DOHH2 (cell line): Measurements from ENCODE around the gene HMX3.

Experiments used
- EZH2phosphoT487 ChIP-seq: fragments of 200-600 bp; sonication (generic); IDR thresholded peaks from 2 replicates; pipeline ENCODE4 v1.6.1; 2017; ENCODE audit warnings: borderline replicate concordance, mild to moderate bottlenecking, antibody characterized with exemption, low read length, moderate library complexity, mixed read lengths
- TF ChIP-seq, protein P1 (sequence below): fragments of 200-600 bp; sonication (generic); IDR thresholded peaks from one replicate; pipeline ENCODE4 v1.5.1; 2014; ENCODE audit warnings: antibody characterized with exemption, mild to moderate bottlenecking, low read depth, low read length; ENCODE audit not compliant: poor library complexity, severe bottlenecking

DNA sequence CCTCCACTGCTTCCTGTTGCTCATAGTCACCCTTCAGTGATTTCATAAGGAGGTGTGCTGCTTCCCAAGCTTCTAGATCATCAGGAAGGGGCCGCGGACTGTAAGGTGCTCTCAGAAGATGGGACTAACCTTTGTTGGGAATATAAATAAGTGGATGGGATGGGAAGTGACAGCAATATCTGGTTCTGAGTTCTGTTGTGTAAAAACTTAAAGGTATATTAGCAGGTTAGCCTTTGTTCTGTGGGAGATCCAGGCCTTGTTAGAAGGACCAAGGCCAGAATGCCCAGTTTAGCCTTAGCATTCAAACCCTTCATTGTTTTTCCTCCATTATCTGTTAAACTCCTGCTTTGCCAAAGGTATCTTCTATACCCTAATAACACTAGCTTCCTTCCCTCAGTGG is 30.8 kb downstream of the HMX3 start:
- TF ChIP-seq, protein P1, sequence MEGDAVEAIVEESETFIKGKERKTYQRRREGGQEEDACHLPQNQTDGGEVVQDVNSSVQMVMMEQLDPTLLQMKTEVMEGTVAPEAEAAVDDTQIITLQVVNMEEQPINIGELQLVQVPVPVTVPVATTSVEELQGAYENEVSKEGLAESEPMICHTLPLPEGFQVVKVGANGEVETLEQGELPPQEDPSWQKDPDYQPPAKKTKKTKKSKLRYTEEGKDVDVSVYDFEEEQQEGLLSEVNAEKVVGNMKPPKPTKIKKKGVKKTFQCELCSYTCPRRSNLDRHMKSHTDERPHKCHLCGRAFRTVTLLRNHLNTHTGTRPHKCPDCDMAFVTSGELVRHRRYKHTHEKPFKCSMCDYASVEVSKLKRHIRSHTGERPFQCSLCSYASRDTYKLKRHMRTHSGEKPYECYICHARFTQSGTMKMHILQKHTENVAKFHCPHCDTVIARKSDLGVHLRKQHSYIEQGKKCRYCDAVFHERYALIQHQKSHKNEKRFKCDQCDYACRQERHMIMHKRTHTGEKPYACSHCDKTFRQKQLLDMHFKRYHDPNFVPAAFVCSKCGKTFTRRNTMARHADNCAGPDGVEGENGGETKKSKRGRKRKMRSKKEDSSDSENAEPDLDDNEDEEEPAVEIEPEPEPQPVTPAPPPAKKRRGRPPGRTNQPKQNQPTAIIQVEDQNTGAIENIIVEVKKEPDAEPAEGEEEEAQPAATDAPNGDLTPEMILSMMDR = no peak
- TF ChIP-seq EZH2phosphoT487 = no peak
